GM21381 (cell line): ENCODE results near the gene CA12.
"Not testable (repeated sequence)": the region's sequence is repeated elsewhere in the genome, so short reads cannot be mapped to it uniquely, and the experiment has no call there.

ENCODE experiments used
- ATAC-seq: cut with Tn5 transposase; IDR thresholded peaks from one replicate; pipeline ENCODE4 v1.9.1; 2021; ENCODE audit warnings: mild to moderate bottlenecking, moderate library complexity; ENCODE audit not compliant: unreplicated experiment

CA12 gene

GRCh38 chr15:63360170-63360569, 21.5 kb downstream of the CA12 start:
- ATAC-seq = no peak

- no peak for ATAC-seq
These were observed 23.2 kb downstream of the CA12 start for GRCh38 chr15:63358241-63359029.

DNA sequence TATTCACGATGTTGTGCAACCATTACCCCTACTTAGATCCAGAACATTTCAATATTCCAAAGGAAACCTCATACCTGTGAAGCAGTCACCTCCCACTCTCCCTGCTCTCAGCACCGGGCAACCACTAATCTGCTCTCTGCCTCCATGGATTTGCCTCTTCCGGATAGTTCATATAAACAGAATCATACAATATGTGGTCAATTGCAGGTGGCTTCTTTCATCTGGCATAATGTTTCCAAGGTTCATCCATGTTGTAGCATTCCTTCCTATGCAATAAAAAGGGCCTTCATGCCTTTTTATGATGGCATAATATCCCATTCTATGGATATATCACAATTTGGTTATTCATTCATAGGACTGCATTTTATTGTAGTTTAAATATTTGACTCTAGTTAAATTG, 23.9 kb downstream of the CA12 start:
- ATAC-seq = no peak

DNA sequence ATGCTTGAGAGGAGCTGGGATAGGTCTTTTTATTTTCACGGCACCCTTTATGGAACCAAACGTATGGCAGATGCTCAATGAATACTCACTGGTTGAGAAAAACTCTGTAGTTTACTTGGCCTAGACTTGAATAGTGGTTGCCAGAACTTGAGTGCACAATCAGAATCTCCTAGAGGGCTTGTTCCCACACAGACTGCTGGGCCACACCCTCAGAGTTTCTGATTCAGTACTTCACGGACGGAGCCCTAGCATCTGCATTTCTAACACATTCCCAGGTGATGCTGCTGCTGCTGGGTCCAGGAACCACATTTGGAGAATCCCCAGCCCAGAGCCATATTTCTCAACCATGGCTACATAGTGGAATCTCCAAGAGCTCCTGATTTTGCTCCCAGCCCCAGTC, 24.6 kb downstream of the CA12 start:
- no peak for ATAC-seq

- no peak for ATAC-seq
These were observed 26.6 kb downstream of the CA12 start for GRCh38 chr15:63354821-63355650.

DNA sequence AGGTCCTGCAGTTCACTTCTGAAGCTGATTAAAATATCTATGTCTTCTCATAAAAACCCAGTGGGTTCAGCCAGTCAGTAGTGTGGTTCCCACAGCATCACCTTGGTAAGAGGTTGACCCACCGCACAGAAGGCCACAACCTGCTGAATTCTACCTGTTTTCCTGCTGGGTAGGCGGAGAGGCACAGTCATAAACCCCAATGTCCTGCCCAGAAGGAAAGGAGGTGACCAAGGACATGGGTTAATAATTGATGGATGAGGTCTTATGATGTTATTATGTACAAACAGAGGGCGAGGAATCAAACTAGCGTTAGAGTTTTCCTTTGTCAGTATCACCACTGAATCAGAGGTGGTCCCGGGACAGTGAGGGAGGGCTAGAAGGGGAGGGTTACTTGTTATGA, 27.8 kb downstream of the CA12 start:
- no peak for ATAC-seq

DNA sequence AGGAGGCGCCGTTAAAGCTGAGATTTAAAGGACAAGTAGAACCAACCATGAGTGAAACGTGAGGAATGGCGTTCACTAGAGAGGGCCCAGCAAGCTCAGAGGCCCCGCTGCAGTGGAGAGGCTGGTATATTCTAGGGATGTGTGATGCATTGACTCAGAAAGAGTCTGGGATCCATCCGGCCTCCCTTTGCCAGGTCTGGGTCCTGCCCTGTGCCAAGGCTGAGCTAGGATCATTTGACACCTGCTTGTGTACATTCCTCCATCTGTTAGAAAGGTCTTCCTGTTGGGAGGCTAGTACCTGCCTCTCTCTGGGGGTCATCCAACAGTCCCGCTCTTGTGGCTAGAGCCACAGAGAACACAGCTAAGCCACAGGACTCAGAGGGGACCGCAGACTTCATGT, 28.4 kb downstream of the CA12 start:
- no peak for ATAC-seq

- ATAC-seq = no peak
These were observed 28.8 kb downstream of the CA12 start for GRCh38 chr15:63352808-63353207.

- ATAC-seq = no peak
These were observed 30.5 kb downstream of the CA12 start for GRCh38 chr15:63351170-63351569.

DNA sequence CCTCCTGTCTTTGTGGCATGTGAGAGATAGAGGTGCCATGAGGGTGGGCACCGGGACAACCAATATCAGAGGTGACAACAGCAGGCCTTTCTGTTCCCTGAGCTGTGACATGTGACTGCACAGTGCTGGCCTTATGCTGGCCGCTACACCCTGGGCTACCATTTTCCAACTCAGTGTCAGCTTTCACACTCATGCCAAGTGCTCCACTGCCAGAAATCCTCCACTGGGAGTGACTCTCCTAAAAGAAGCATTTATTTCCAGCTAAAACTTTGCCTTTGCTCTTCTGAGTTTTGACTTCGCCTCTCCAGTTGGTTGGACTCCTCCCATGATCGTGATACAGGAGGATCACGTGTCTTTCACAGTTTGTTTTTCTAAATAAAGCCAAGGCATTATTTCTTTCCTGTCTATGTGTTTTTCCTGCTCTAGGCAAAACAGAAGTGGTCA, 31.4 kb downstream of the CA12 start:
- ATAC-seq = no peak

GRCh38 chr15:63349621-63350020, 32.0 kb downstream of the CA12 start:
- ATAC-seq = no peak

- no peak for ATAC-seq
These were observed 32.5 kb downstream of the CA12 start for GRCh38 chr15:63349156-63349555.

- no peak for ATAC-seq
These were observed 33.3 kb downstream of the CA12 start for GRCh38 chr15:63348392-63348791.

- no peak for ATAC-seq
These were observed 34.4 kb downstream of the CA12 start for GRCh38 chr15:63347074-63347857.

GRCh38 chr15:63345391-63345752, 36.3 kb downstream of the CA12 start:
- ATAC-seq = no peak

GRCh38 chr15:63344731-63345390, 36.8 kb downstream of the CA12 start:
- no peak for ATAC-seq

DNA sequence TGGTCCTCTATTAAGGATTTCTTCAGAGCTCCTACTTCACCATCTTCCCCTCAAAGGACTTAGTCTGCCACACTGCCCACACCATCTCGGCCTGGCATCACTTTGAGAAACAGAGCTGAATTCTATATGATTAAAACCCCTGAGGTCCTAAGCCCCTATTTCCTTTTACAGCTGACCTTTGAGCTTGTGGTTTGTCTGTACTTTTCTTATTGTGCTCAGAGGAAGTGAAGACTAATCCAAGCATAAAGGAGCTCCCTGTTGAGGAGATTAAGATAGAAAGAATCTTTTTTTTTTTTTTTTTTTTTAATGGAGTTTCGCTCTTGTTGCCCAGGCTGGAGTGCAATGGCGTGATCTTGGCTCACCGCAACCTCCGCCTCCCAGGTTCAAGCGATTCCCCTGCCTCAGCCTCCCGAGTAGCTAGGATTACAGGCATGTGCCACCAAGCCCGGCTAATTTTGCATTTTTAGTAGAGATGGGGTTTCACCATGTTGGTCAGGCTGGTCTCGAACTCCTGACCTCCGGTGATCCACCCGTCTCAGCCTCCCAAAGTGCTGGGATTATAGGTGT, 38.6 kb downstream of the CA12 start:
- ATAC-seq = not testable (repeated sequence)

GRCh38 chr15:63341898-63342297, 39.7 kb downstream of the CA12 start:
- ATAC-seq = no peak

- no peak for ATAC-seq
These were observed 40.8 kb downstream of the CA12 start for GRCh38 chr15:63340878-63341277.

- ATAC-seq = no peak
These were observed 41.3 kb downstream of the CA12 start for GRCh38 chr15:63340353-63340752.

GRCh38 chr15:63339836-63340235, 41.8 kb downstream of the CA12 start:
- ATAC-seq = no peak
